HepG2 (cell line): ENCODE results near the gene MPIG6B. TPM values are rescaled to one million over a fixed set of nuclear protein-coding genes. Genes with fewer than 3 reads are reported as not detected.

Source experiments
- AKAP8 ChIP-seq: sonication (generic); formaldehyde crosslinking; IDR thresholded peaks from 2 replicates; pipeline ENCODE4 v1.5.1; 2020; ENCODE audit warnings: mild to moderate bottlenecking, missing genetic modification reagents
- ATF6 ChIP-seq: sonication (generic); formaldehyde crosslinking; conservative IDR thresholded peaks from 2 replicates; pipeline ENCODE4 v1.4.0; 2020; ENCODE audit warnings: missing genetic modification reagents
- BCL3 ChIP-seq: sonication (generic); formaldehyde crosslinking; IDR thresholded peaks from 2 replicates; pipeline ENCODE4 v1.5.1; 2020; ENCODE audit warnings: mild to moderate bottlenecking, missing genetic modification reagents, moderate library complexity
- FIP1L1 ChIP-seq: fragments of 200-400 bp; formaldehyde crosslinking; IDR thresholded peaks from 2 replicates; pipeline ENCODE4 v1.6.1; 2018; ENCODE audit warnings: low read depth, mild to moderate bottlenecking, low read length, moderate library complexity, borderline replicate concordance; ENCODE audit not compliant: insufficient read depth
- FOSL2 ChIP-seq: sonication (generic); formaldehyde crosslinking; IDR thresholded peaks from 2 replicates; pipeline ENCODE4 v1.4.0; 2020; ENCODE audit warnings: missing genetic modification reagents
- ISX ChIP-seq: sonication (generic); formaldehyde crosslinking; conservative IDR thresholded peaks from 2 replicates; pipeline ENCODE4 v1.5.0; 2020; ENCODE audit warnings: missing genetic modification reagents
- KMT2B ChIP-seq: IDR thresholded peaks from 2 replicates; pipeline ENCODE4 v1.6.1; 2016; ENCODE audit warnings: missing genetic modification reagents, missing compliant biosample characterization
- MAFF ChIP-seq: IDR thresholded peaks from 2 replicates; pipeline ENCODE4 v1.6.1; 2011; ENCODE audit warnings: low read depth, low read length, improper control_type of control experiment
- PTBP1 ChIP-seq: fragments of 200-400 bp; formaldehyde crosslinking; IDR thresholded peaks from 2 replicates; pipeline ENCODE4 v1.6.1; 2018; ENCODE audit warnings: low read length, low read depth; ENCODE audit not compliant: poor library complexity, severe bottlenecking
- RFX1 ChIP-seq: fragments of 450-650 bp; IDR thresholded peaks from 2 replicates; pipeline ENCODE4 v1.6.1; 2017
- RFX3 ChIP-seq: IDR thresholded peaks from 2 replicates; pipeline ENCODE4 v1.6.1; 2016; ENCODE audit warnings: missing biosample characterization, missing genetic modification reagents
- SALL1 ChIP-seq: sonication (generic); formaldehyde crosslinking; IDR thresholded peaks from 2 replicates; pipeline ENCODE4 v1.8.0; 2022; ENCODE audit warnings: mild to moderate bottlenecking, missing genetic modification reagents
- SMAD1 ChIP-seq: sonication (generic); formaldehyde crosslinking; IDR thresholded peaks from 2 replicates; pipeline ENCODE4 v1.4.0; 2020; ENCODE audit warnings: missing genetic modification reagents, low read depth, mild to moderate bottlenecking, borderline replicate concordance
- SSRP1 ChIP-seq: IDR thresholded peaks from 2 replicates; pipeline ENCODE4 v1.6.1; 2016; ENCODE audit warnings: control low read depth
- TBL1XR1 ChIP-seq: fragments of 150-350 bp; IDR thresholded peaks from 2 replicates; pipeline ENCODE4 v1.6.1; 2014; ENCODE audit warnings: borderline replicate concordance, low read length; ENCODE audit not compliant: partially characterized antibody
- TERF1 ChIP-seq: sonication (generic); formaldehyde crosslinking; IDR thresholded peaks from 2 replicates; pipeline ENCODE4 v1.8.0; 2022; ENCODE audit warnings: mild to moderate bottlenecking, missing genetic modification reagents, moderate library complexity
- ZNF253 ChIP-seq: sonication (generic); formaldehyde crosslinking; IDR thresholded peaks from 2 replicates; pipeline ENCODE4 v1.8.0; 2022; ENCODE audit warnings: mild to moderate bottlenecking, missing genetic modification reagents, borderline replicate concordance
- ZNF263 ChIP-seq: sonication (generic); formaldehyde crosslinking; IDR thresholded peaks from 2 replicates; pipeline ENCODE4 v1.4.0; 2020; ENCODE audit warnings: missing genetic modification reagents
- ZNF317 ChIP-seq: sonication (generic); formaldehyde crosslinking; IDR thresholded peaks from 2 replicates; pipeline ENCODE4 v1.5.0; 2020; ENCODE audit warnings: mild to moderate bottlenecking, missing genetic modification reagents
- ZNF326 ChIP-seq: sonication (generic); formaldehyde crosslinking; IDR thresholded peaks from 2 replicates; pipeline ENCODE4 v1.4.0; 2020; ENCODE audit warnings: missing genetic modification reagents, borderline replicate concordance
- ZNF362 ChIP-seq: sonication (generic); formaldehyde crosslinking; IDR thresholded peaks from 2 replicates; pipeline ENCODE4 v1.4.0; 2020; ENCODE audit warnings: missing genetic modification reagents, mild to moderate bottlenecking, borderline replicate concordance
- ZNF468 ChIP-seq: sonication (generic); formaldehyde crosslinking; IDR thresholded peaks from 2 replicates; pipeline ENCODE4 v1.8.0; 2022; ENCODE audit warnings: mild to moderate bottlenecking, moderate library complexity, missing genetic modification reagents
- ZNF576 ChIP-seq: sonication (generic); formaldehyde crosslinking; IDR thresholded peaks from 2 replicates; pipeline ENCODE4 v1.4.0; 2020; ENCODE audit warnings: mild to moderate bottlenecking, missing genetic modification reagents
- ZNF766 ChIP-seq: sonication (generic); formaldehyde crosslinking; IDR thresholded peaks from 2 replicates; pipeline ENCODE4 v1.5.0; 2020; ENCODE audit warnings: missing genetic modification reagents, borderline replicate concordance
- ZNF891 ChIP-seq: sonication (generic); formaldehyde crosslinking; IDR thresholded peaks from 2 replicates; pipeline ENCODE4 v1.5.0; 2020; ENCODE audit warnings: mild to moderate bottlenecking, missing genetic modification reagents
- polyA plus RNA-seq, 8 experiments: library from polyadenylated mRNA; depleted of rRNA in 3 of 8; stranded (reverse) in 7 of 8; unstranded in 1 of 8; fragments of >200 nt; fragmentation: Illumina TruSeq in 4 of 8; extraction: Trizol in 4 of 8; gene quantifications; 2 replicates each; pipeline versions ENCODE4 v1.2.1 to v1.2.3, GENCODE V29; 2011 to 2016; ENCODE audit warnings: low read depth in 4 of 8, missing spikeins in 1 of 8, mixed read lengths in 1 of 8; ENCODE audit not compliant: insufficient read depth in 1 of 8
- total RNA-seq, 5 experiments: library from RNA; depleted of rRNA; stranded (reverse); fragments of >200 nt; fragmentation: Illumina TruSeq; extraction: Trizol; gene quantifications; 2 replicates each; pipeline ENCODE4 v1.2.3, GENCODE V29; 2016; ENCODE audit warnings: low read depth in 1 of 5

Gene MPIG6B
- total and polyA plus RNA-seq, 2 of the 13 experiments (the other 11 are each of a cell fraction or from before 2014, with no cell fraction given), result not detected

- TF ChIP-seq ZNF362 (CRISPR knock-in tag) (no peak), ZNF263 (CRISPR knock-in tag) (no peak), FOSL2 (CRISPR knock-in tag) (no peak), TERF1 (CRISPR knock-in tag) (0 out of 2 replicates have a peak, but pooled peaks have one; percentile 24), AKAP8 (CRISPR knock-in tag) (no peak), ISX (CRISPR knock-in tag) (no peak), ZNF766 (no peak), RFX1 (no peak), TBL1XR1 (no peak), FIP1L1 (no peak), SSRP1 (CRISPR knock-in tag) (peak; percentile 85; the same call in 1 of the 2 replicates), KMT2B (CRISPR knock-in tag) (0 out of 2 replicates have a peak, but pooled peaks have one; percentile 5), SMAD1 (no peak), PTBP1 (no peak), SALL1 (CRISPR knock-in tag) (no peak), ZNF576 (CRISPR knock-in tag) (no peak), ZNF468 (no peak), MAFF (no peak), BCL3 (CRISPR knock-in tag) (no peak), ZNF891 (CRISPR knock-in tag) (no peak), ZNF317 (CRISPR knock-in tag) (no peak), ZNF326 (no peak), RFX3 (CRISPR knock-in tag) (no peak), ZNF253 (CRISPR knock-in tag) (no peak), ATF6 (no peak; the same call in 1 of the 2 replicates)
Observed at GRCh38 chr6:31736768-31737314, 13.7 kb downstream of the MPIG6B start (continued).
